Right ventricle myocardium superior (tissue), 1 donor: ENCODE data around the gene LIF. TPM values are rescaled to one million over a fixed set of nuclear protein-coding genes. Genes with fewer than 3 reads are reported as not detected.
A peak's percentile ranks its signal among the peaks of the same experiment; 100 is the strongest.
"Not testable (repeated sequence)": the region's sequence is repeated elsewhere in the genome, so short reads cannot be mapped to it uniquely, and the experiment has no call there.

Source experiments
- ATAC-seq: fragments of 200-7000 bp; cut with Tn5 transposase; one replicate; pipeline ENCODE4 v1.9.1; 2020; ENCODE audit warnings: mild to moderate bottlenecking; ENCODE audit not compliant: poor library complexity
- DNase-seq: peaks from one replicate; pipeline ENCODE4 v3.0.0-alpha.2; 2020
- intact Hi-C: fragments of 100-400 bp; cut with DNase I; formaldehyde crosslinking; loops from one replicate; pipeline ENCODE4 v1.11.2; 2022
- total RNA-seq: library from RNA; stranded (reverse); fragmentation: NEBNext Ultra II Directional; extraction: Animal tissue kit (Norgen Biotek cat#: 25700); gene quantifications from one replicate; pipeline ENCODE4 v1.2.1, GENCODE V29; 2021
- donor health status: DM: no; HTN: yes; CAD: no; lungs with severe emphysema.

LIF gene
- total RNA-seq, 1 donor from 2014 or later, result 0.54 TPM

DNA sequence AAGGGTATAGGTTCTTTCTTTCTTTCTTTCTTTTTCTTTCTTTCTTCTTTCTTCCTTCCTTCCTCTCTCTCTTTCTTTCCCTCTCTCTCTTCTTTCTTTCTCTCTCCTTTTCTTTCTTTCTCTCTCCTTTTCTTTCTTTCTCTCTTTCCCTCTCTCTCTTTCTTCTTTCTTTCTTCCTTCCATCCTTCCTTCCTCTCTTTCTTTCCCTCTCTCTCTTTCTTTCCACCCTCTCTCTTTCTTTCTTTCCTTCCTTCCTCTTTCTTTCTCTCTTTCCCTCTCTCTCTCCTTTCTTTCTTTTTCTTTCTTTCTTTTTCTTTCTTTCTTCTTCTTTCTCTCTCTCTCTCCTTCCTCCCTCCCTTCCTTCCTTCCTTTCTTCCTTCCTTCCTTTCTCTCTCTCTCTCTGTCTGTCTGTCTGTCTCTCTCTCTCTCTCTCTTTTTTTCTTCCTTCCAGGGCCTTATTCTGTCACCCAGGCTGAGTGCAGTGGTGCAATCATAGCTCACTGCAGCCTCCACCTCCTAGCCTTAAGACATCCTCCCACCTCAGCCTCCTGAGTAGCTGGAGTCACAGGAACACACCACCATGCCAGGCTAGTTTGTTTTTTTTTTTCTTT lies 26.8 kb downstream of the LIF start:
- ATAC-seq, result no peak
- no peak for DNase-seq
- intact Hi-C loops, result no loop called here

GRCh38 chr22:30219049-30219654 lies 27.4 kb downstream of the LIF start:
- intact Hi-C loops, result no loop called here
- no peak for DNase-seq
- ATAC-seq, result no peak

DNA sequence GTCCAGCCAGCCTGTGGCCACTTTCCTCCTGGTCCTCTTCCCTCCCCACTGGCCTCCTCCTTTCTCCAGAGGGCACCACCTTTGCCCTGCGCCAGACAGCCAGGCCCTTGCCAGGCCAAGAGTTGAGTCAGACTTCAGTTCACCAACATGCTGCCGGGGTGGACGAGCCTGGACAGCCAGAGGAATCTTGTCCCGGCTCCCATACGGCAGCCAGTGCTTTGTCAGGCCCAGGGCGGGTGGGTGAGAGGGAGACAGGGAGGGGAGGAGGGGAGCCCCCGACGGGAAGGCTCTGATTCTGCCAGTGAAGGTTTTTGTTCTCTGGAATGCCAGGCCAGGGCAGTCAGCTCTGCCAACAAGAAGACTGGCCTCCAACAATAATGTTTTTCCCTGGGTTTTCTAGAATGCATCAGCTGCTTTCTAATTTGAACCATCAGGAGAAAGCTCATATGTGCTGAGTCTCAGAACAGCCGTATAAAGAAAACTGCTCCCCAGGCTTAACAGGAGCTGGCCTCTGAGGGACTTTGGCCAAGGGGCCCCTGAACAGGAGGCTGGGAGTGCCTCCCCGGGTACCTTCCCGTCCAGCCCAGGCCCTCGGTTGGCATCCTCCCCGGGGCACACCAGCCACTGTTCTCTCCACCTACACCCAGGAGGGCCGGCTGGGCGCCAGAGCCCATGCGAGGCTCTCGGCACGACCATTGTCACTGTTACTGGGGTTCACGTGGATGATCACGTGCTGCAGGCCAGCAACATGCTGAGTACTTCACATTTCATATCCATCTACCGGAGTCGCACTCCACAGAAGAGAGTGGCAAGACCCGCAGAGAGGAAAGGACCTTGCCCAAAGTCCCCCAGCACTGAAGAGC lies 28.6 kb downstream of the LIF start:
- intact Hi-C loops, result no loop called here
- DNase-seq (no peak), ATAC-seq (no peak)

DNA sequence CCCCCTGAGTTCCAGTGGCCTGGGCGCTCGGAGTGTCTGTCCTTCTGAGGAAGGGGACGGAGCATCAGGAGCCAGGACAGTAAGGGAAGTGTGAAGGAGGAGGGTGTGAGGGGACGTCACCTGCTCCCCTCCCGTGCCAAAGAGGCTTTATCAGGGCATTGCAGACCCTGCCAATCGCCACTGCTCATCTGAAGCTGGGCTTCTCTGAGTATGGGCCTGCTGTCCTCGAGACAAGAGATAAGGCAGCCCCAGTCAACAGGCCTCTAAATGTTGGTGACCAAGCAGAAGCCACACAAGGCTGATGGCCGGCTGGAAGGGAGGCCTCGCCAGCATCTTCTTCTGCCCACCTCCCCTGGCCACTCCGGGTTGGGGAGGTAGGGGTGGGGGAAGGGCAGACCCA lies 29.8 kb downstream of the LIF start:
- intact Hi-C loops, result no loop called here
- DNase-seq, result no peak
- ATAC-seq, result no peak

GRCh38 chr22:30216272-30216671 lies 30.3 kb downstream of the LIF start:
- intact Hi-C loops, ATAC-seq, DNase-seq: not testable (repeated sequence)

GRCh38 chr22:30214703-30215407 lies 31.7 kb downstream of the LIF start:
- DNase-seq, result no peak
- intact Hi-C loops, result no loop called here
- ATAC-seq, result no peak

DNA sequence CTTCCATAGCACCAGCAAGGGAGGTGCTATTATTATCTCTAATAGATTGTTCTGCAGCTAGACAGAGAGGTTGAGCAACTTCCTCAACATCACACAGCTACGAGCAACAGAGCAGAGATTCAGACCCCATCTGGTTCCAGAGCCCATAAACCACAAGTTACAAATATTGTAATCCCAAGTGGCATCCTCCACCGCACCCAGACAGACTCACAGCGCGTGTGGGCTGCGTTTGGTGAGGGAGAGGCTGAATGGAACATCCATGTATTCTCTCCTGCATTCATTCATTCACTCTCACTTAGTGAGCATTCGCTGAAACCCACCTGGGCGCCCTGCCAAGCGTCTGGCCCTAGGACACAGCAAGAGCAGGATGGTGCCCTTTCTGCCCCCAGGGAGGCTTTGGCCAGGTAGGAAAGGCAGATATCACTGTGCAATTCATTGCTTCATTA lies 33.5 kb downstream of the LIF start:
- intact Hi-C loops, result no loop called here
- DNase-seq (no peak), ATAC-seq (no peak)

DNA sequence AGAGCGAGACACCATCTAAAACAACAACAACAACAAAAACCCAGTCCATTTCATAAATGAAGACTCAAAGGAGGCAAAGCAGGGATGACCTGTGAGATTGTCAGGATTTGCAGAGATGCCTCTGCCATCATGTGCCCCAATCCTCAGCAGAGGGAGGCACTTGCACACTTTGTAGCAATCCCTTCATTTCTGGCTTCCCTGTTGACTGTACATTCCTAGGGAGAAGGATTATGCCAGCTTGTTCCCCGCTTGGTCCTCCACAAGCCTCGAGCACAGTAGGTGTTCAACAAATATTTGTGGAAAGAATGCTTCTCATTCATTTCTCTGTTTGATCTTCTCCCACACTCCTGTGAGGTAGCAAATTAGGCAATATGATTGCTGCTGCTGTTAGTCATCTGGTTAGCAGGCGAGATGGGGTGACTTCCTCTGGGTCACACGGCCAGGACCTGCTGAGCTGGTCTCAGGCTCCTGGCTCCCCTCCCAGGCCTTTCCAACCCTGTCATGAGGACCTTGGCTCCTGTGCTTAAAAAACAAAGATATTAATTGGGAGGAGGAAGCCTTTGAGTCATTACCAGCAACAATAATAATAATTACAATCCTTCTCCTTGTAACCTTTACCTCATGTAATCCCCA lies 34.1 kb downstream of the LIF start:
- DNase-seq (peak; percentile 67), ATAC-seq (peak; percentile 64)
- intact Hi-C loops, result no loop called here

DNA sequence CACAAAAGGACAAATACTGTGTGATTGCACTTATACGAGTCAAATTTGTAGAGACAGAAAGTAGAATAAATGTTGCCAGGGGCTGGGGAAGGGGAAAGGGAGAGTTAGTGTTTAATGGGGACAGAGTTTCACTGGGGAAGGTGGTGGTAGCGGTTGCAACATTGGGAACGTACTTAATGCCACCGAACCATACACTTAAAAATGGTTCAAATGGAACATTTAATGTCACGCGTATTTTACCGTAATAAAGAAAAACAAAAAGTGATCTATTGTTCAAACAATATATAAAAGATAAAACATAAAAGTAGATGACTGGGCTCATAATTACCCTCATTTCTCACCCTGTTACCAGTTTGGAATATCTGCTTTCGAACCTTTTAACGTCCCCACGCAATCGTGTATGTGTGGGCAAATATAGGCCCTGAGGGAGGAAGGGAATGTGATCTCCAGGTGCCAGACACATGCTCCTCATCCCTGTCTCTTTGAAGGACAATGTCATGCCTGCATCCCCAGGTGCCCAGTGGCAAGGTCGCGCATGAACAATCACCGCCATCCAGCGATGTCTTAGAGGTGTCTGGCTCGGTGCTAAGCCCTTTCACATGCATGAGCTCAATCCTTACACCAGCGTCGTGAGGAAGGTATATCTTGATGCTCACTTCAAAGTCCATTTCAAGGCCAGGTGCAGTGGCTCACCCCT lies 35.3 kb downstream of the LIF start:
- intact Hi-C loops, result no loop called here
- ATAC-seq, result no peak
- no peak for DNase-seq

DNA sequence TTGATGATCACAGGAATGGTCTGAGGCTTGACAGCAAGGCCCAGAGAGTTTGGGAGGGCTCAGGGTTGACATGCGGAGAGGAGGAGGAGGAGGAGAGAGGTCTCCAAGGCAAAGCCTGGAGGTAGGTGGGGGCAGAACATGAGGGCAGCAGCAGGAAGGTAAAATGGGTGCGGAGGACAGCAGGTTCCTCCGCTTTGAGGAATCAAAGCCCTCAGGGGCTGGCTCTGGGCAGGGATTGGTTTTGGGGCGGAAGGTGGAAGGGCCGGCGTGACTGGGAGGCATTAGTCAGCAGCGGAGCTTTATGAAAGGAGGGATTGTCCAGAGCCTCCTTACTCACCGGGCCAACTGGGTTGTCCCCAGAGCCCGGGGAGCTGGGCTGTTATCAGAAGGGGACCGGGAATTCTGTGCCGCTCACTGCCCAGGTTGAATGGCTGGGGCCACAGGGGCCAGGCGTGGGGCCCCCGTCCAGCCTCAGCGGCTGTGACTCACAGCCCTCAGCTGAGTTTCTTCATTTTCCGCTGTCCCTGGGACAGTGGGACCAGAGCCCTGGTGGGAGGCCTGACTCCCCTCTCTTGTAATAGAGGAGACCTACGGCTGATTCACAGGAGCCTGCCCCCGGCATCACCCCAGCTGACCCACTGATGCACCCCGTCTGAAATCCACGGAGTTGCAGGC lies 36.2 kb downstream of the LIF start:
- no peak for DNase-seq
- no peak for ATAC-seq
- intact Hi-C loops, result no loop called here

DNA sequence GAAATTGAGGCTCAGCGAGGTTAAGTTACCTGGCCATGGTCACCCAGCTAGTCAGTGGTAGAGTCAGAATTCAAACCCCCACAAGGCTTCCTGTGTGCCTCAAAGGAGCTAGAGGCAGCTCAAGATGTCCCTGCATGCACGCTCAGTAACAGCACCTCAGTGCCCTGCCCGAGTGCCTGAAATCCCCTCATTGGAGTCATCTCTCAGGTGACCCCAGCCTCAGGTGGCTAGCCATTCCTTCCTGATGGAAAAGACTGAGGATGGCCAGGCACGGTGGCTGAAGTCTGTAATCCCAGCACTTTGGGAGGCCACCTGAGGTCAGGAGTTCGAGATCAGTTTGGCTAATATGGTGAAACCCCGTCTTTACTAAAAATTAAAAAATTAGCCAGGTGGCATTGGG lies 36.9 kb downstream of the LIF start:
- ATAC-seq (no peak), DNase-seq (no peak)
- intact Hi-C loops, result no loop called here

DNA sequence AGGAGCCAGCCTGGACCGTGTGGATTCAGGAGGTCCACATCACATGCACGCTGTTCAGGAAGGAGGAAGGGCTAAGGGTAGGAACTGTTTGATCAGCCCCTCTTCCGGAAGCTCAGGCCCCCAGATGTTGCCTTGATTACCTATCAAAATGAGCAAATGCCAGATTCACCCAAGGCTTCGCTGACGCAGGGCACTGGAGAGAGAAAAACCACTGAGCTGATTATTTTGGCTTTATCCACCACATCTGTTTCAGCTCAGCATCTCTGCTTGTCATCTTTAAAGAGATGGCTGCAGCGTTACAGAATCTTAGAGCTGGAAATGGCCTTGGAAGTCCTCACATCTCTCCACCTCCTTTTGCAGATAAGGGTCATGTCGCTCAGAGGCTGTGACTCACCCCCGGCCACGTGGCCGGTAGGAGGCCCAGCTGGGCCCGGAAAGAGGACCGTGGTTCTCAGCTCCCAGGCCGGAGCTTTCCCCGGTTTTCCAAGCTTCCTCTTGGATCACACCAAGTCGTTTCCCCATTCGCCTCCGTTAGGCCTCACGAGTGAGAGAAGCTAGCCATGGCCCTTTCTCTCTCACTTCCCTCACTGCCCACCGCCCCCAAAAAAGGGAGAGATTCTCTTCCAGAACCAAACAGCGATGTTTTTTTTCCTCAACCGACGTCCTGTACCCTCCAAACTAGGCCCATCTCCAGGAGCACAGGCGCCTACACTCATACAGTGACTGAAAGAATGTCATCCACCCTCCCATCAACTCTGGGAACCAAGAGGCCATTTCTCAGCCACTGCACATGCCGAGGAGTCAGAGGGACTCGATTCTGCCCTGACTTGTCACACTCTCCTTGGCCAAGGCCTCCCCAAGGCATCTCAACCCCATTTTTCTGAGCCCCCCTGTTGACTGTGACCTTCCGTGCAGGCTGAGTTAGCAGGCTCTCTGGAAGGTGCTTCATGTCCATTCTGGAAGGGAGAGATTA lies 37.6 kb downstream of the LIF start:
- ATAC-seq (peak; percentile 81), DNase-seq (peak; percentile 82)
- intact Hi-C loops, result no loop called here

DNA sequence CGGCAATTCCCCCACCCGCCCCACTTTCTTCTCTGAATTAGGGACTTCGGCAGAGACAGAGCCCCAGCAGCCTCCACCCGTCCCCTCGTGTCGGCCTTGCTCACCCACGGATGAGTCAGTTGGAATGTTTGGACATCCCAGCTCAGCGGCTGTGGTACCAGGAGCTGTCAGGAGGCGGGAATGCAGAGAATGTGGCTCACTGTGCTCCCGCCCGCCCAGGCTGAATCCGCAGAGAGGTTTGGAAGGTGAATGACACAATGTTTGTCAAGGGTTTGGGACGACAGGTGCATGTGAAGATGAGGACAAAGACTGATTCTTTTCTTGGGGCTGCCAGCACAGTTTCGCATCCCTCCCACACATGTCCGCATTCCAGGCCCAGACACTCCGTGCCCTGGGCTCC lies 39.6 kb downstream of the LIF start:
- DNase-seq, result no peak
- ATAC-seq, result no peak
- intact Hi-C loops, result no loop called here

- ATAC-seq (peak; percentile 58), DNase-seq (peak; percentile 69)
- intact Hi-C loops, result no loop called here
Measured at GRCh38 chr22:30205281-30206115, 41.1 kb downstream of the LIF start.

DNA sequence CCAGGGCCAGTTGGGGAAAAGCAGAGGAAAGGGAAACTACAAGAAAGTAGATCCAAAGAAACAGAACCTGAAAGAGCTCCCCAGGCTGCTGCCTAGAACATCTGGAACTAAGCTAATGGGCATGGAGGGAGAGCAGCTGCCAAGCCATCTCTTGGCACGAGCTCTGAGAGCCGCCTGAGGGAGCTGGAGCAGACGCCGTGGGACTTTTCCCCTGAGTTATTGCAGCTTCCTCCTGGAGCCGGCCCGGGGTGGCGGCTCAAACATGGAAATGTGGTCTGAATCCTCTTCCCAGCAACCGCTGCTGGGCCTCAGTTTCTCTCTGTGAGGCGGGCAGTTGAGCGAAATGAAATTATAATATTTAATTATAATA lies 41.8 kb downstream of the LIF start:
- DNase-seq, result no peak
- ATAC-seq, result no peak
- intact Hi-C loops, result no loop called here
